ENCODE results near the gene ATAD3B.

- TF ChIP-seq, protein P1, sequence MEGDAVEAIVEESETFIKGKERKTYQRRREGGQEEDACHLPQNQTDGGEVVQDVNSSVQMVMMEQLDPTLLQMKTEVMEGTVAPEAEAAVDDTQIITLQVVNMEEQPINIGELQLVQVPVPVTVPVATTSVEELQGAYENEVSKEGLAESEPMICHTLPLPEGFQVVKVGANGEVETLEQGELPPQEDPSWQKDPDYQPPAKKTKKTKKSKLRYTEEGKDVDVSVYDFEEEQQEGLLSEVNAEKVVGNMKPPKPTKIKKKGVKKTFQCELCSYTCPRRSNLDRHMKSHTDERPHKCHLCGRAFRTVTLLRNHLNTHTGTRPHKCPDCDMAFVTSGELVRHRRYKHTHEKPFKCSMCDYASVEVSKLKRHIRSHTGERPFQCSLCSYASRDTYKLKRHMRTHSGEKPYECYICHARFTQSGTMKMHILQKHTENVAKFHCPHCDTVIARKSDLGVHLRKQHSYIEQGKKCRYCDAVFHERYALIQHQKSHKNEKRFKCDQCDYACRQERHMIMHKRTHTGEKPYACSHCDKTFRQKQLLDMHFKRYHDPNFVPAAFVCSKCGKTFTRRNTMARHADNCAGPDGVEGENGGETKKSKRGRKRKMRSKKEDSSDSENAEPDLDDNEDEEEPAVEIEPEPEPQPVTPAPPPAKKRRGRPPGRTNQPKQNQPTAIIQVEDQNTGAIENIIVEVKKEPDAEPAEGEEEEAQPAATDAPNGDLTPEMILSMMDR (IDR thresholded peaks at IDR 0.05; ENCODE audit: insufficient read depth, low read depth, low read length): no peak
- no peak for TF ChIP-seq EZH2 (IDR thresholded peaks at IDR 0.05; ENCODE audit: insufficient read depth, low read length)
Measured at GRCh38 chr1:1470626-1471388, 758 bp upstream of the ATAD3B start.
